GM12878 (cell line): ENCODE measurements around the gene ENO2. TPM values are rescaled to one million over a fixed set of nuclear protein-coding genes. Genes with fewer than 3 reads are reported as not detected.

Experiments
- ATAC-seq: fragments of 200-7000 bp; cut with Tn5 transposase; 3 replicates; pipeline ENCODE4 v1.9.1; 2020; ENCODE audit warnings: mild to moderate bottlenecking, moderate library complexity
- BruUV-seq: library from RNA; stranded (reverse); fragments of 400-500 nt; replicated peaks from 2 replicates; lab custom pipeline; 2021; lab: Mats Ljungman, UMichigan
- CTCF ChIA-PET: fragments of 300-600 bp; sonication (Branson Sonifier 250); formaldehyde crosslinking; extraction: SDS; loops from one replicate; lab custom pipeline; 2021; ENCODE audit warnings: inconsistent platforms; lab: Yijun Ruan, JAX
- POLR2A ChIA-PET: fragments of 350-600 bp; formaldehyde crosslinking; extraction: SDS; loops from one replicate; lab custom pipeline; 2021; ENCODE audit warnings: inconsistent platforms; lab: Charles Lee
- RAD21 ChIA-PET: fragments of 300-600 bp; sonication (Branson Sonifier 250); formaldehyde crosslinking; loops from one replicate; lab custom pipeline; 2023; ENCODE audit warnings: antibody characterized with exemption; ENCODE audit not compliant: unreplicated experiment; lab: Charles Lee
- SMC1A ChIA-PET: fragments of 300-600 bp; sonication (Branson Sonifier 250); formaldehyde crosslinking; loops from one replicate; lab custom pipeline; 2023; ENCODE audit not compliant: unreplicated experiment, uncharacterized antibody; lab: Charles Lee
- DNase-seq: peaks from one replicate; pipeline ENCODE4 v3.0.0-alpha.2; 2011; ENCODE audit warnings: low read depth, low spot score
- FAIRE-seq: peaks from 3 replicates; lab custom pipeline; 2011; peaks lifted over from hg19 to GRCh38; lab: Jason Lieb, UNC
- H2AFZ ChIP-seq: 2 replicates; pipeline ENCODE4 v1.6.0; 2011; ENCODE audit warnings: low read depth, low read length, control low read depth; ENCODE audit not compliant: control insufficient read depth
- H3K27ac ChIP-seq: 2 replicates; pipeline ENCODE4 v1.5.1; 2011; ENCODE audit warnings: control low read depth; ENCODE audit not compliant: control insufficient read depth, insufficient read depth
- H3K27me3 ChIP-seq, 2 experiments: replicated peaks in 1 of 2; 2 replicates each; pipeline versions ENCODE4 v1.6.0 to v1.6.1; 2011; ENCODE audit warnings: low read length in 1 of 2; ENCODE audit not compliant: control insufficient read depth in 2 of 2, insufficient read depth in 2 of 2
- H3K36me3 ChIP-seq, 2 experiments: 2 replicates each; pipeline ENCODE4 v1.5.1; 2011; ENCODE audit warnings: low read length in 1 of 2; ENCODE audit not compliant: control insufficient read depth in 2 of 2, insufficient read depth in 2 of 2
- H3K4me1 ChIP-seq: 2 replicates; pipeline ENCODE4 v1.6.1; 2011; ENCODE audit warnings: mild to moderate bottlenecking, low read length, moderate library complexity, mixed read lengths; ENCODE audit not compliant: control insufficient read depth, insufficient read depth
- H3K4me2 ChIP-seq: 2 replicates; pipeline ENCODE4 v1.6.0; 2011; ENCODE audit warnings: control low read depth; ENCODE audit not compliant: control insufficient read depth, insufficient read depth
- H3K4me3 ChIP-seq: fragments of 200-600 bp; sonication (generic); 2 replicates; pipeline ENCODE4 v1.5.1; 2016
- H3K79me2 ChIP-seq: 2 replicates; pipeline ENCODE4 v1.6.0; 2011; ENCODE audit warnings: low read length; ENCODE audit not compliant: control insufficient read depth, insufficient read depth
- H3K9ac ChIP-seq: 2 replicates; pipeline ENCODE4 v1.8.0; 2011; ENCODE audit warnings: low read length, control low read depth, mixed read lengths; ENCODE audit not compliant: control insufficient read depth, insufficient read depth
- H3K9me3 ChIP-seq: replicated peaks from 3 replicates; pipeline ENCODE4 v1.5.1; 2011; ENCODE audit warnings: mild to moderate bottlenecking, low read length; ENCODE audit not compliant: control insufficient read depth, insufficient read depth
- H4K20me1 ChIP-seq: 2 replicates; pipeline ENCODE4 v1.6.0; 2011; ENCODE audit not compliant: control insufficient read depth, insufficient read depth
- BHLHE40 ChIP-seq, 2 experiments: fragments of 450-650 bp in 1 of 2; IDR thresholded peaks; 2 replicates each; pipeline ENCODE4 v1.6.1; 2011 to 2017; ENCODE audit warnings: low read depth in 2 of 2, borderline replicate concordance in 1 of 2, improper control_type of control experiment in 1 of 2, low read length in 1 of 2, mild to moderate bottlenecking in 1 of 2
- CBX5 ChIP-seq: sonication (generic); IDR thresholded peaks from 2 replicates; pipeline ENCODE4 v1.6.1; 2016; ENCODE audit warnings: low read depth, moderate library complexity, mild to moderate bottlenecking, inconsistent platforms
- KDM1A ChIP-seq: fragments of 200-600 bp; sonication (generic); IDR thresholded peaks from 2 replicates; pipeline ENCODE4 v1.6.1; 2016; ENCODE audit warnings: borderline replicate concordance
- KLF5 ChIP-seq: fragments of 450-650 bp; IDR thresholded peaks from 2 replicates; pipeline ENCODE4 v1.6.1; 2014; ENCODE audit warnings: mild to moderate bottlenecking; ENCODE audit not compliant: partially characterized antibody
- LARP7 ChIP-seq: fragments of 450-650 bp; IDR thresholded peaks from 2 replicates; pipeline ENCODE4 v1.6.1; 2017; ENCODE audit warnings: mild to moderate bottlenecking
- NFYA ChIP-seq: IDR thresholded peaks from 2 replicates; pipeline ENCODE4 v1.6.1; 2011; ENCODE audit warnings: low read depth, mild to moderate bottlenecking, low read length, improper control_type of control experiment, borderline replicate concordance
- NR2C1 ChIP-seq: fragments of 450-650 bp; IDR thresholded peaks from 2 replicates; pipeline ENCODE4 v1.6.1; 2017; ENCODE audit warnings: antibody characterized with exemption, mild to moderate bottlenecking, moderate library complexity
- POU2F2 ChIP-seq: IDR thresholded peaks from 3 replicates; pipeline ENCODE4 v1.6.1; 2011; ENCODE audit warnings: low read depth, mild to moderate bottlenecking, low read length, borderline replicate concordance
- SMC3 ChIP-seq: IDR thresholded peaks from 2 replicates; pipeline ENCODE4 v1.6.1; 2011; ENCODE audit warnings: low read length, improper control_type of control experiment, borderline replicate concordance
- STAT1 ChIP-seq: fragments of 450-650 bp; conservative IDR thresholded peaks from 2 replicates; pipeline ENCODE4 v1.6.1; 2014; ENCODE audit warnings: antibody characterized with exemption, mild to moderate bottlenecking
- SUZ12 ChIP-seq: fragments of 200-600 bp; sonication (generic); IDR thresholded peaks from one replicate; pipeline ENCODE4 v1.6.1; 2018; ENCODE audit warnings: antibody characterized with exemption, mild to moderate bottlenecking; ENCODE audit not compliant: unreplicated experiment
- ZBED1 ChIP-seq: IDR thresholded peaks from 2 replicates; pipeline ENCODE4 v1.6.1; 2016; ENCODE audit warnings: borderline replicate concordance
- whole genome bisulfite sequencing: methylation state at CpG from one replicate; pipeline ENCODE4 v1.1.6; 2016; ENCODE audit warnings: low lambda C conversion rate; ENCODE audit not compliant: insufficient replicate concordance, insufficient coverage; ENCODE audit errors: missing lambda C conversion rate; 5-methylcytosine and 5-hydroxymethylcytosine counted together
- in situ Hi-C: fragments of 300-500 bp; cut with MboI; formaldehyde crosslinking; loops from 9 replicates; pipeline ENCODE4 v1.14.3; 2018; ENCODE audit warnings: mixed read lengths
- intact Hi-C: fragments of 100-400 bp; cut with micrococcal nuclease; formaldehyde crosslinking; loops from one replicate; pipeline ENCODE4 v1.14.2; 2022; ENCODE audit not compliant: unreplicated experiment
- polyA plus RNA-seq, 11 experiments: library from polyadenylated mRNA; depleted of rRNA in 4 of 11; unstranded in 6 of 11; stranded (reverse) in 5 of 11; fragments of >200 nt; fragmentation: Nextera tagmentation in 4 of 11; fragmentation: Illumina TruSeq in 1 of 11; extraction: Ambion mirVana in 4 of 11; extraction: Trizol in 1 of 11; gene quantifications; 1 replicate in 1 of 11; 2 replicates in 10 of 11; pipeline versions ENCODE4 v1.2.1 to v1.2.3, GENCODE V29; 2011 to 2016; ENCODE audit warnings: inconsistent platforms in 2 of 11, missing spikeins in 2 of 11, low read depth in 1 of 11
- total RNA-seq, 4 experiments: library from RNA; depleted of rRNA in 3 of 4; stranded (reverse); fragments of >200 nt in 3 of 4; fragmentation: Illumina TruSeq in 1 of 4; extraction: Trizol in 1 of 4; gene quantifications; 2 replicates each; pipeline versions ENCODE4 v1.2.1 to v1.2.3, GENCODE V29; 2013 to 2021
- TF ChIP-seq, protein P1 (sequence below): IDR thresholded peaks from 2 replicates; pipeline ENCODE4 v1.6.1; 2012; ENCODE audit warnings: low read depth, low read length, improper control_type of control experiment
- TF ChIP-seq, protein P2 (sequence below): IDR thresholded peaks from 2 replicates; pipeline ENCODE4 v1.6.1; 2012; ENCODE audit warnings: low read length, inconsistent platforms
- TF ChIP-seq, protein P3 (sequence below): fragments of 150-350 bp; IDR thresholded peaks from 2 replicates; pipeline ENCODE4 v1.6.1; 2014; ENCODE audit warnings: mild to moderate bottlenecking, low read depth, low read length

The ENO2 gene
- total and polyA plus RNA-seq, 10 of the 15 experiments (the other 5 are each of a cell fraction or from before 2014, with no cell fraction given): 24.8 to 196 (median 43.1) TPM

DNA sequence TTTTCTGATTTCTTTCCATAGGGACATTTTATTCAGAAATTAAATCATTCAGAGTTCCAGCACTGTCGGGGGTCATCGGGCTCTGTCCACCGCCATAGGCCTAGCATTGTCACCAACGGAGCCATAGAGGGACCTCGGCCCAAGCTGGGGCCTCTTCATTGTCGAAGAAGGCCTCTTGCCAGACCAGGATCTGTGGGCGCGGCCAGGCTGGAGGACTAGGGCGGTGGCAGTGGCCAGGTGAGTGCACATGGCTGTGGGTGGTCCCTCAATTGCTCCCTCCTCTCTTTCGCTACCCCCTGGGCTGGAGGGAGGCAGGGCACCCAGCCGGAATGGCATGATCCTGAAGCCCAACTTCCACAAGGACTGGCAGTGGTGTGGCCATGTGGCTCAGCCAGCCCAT is 30.7 kb upstream of the ENO2 start (continued):
- TF ChIP-seq, protein P1, sequence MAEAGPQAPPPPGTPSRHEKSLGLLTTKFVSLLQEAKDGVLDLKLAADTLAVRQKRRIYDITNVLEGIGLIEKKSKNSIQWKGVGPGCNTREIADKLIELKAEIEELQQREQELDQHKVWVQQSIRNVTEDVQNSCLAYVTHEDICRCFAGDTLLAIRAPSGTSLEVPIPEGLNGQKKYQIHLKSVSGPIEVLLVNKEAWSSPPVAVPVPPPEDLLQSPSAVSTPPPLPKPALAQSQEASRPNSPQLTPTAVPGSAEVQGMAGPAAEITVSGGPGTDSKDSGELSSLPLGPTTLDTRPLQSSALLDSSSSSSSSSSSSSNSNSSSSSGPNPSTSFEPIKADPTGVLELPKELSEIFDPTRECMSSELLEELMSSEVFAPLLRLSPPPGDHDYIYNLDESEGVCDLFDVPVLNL: no peak
- TF ChIP-seq BHLHE40 (IDR thresholded peaks at IDR 0.05; ENCODE audit: borderline replicate concordance in 1 of 2, low read depth in 2 of 2, low read length in 1 of 2) (no peak), SMC3 (no peak), KLF5 (no peak), NFYA (no peak), STAT1 (no peak), KDM1A (no peak)
- TF ChIP-seq, protein P2, sequence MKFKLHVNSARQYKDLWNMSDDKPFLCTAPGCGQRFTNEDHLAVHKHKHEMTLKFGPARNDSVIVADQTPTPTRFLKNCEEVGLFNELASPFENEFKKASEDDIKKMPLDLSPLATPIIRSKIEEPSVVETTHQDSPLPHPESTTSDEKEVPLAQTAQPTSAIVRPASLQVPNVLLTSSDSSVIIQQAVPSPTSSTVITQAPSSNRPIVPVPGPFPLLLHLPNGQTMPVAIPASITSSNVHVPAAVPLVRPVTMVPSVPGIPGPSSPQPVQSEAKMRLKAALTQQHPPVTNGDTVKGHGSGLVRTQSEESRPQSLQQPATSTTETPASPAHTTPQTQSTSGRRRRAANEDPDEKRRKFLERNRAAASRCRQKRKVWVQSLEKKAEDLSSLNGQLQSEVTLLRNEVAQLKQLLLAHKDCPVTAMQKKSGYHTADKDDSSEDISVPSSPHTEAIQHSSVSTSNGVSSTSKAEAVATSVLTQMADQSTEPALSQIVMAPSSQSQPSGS: no peak

DNA sequence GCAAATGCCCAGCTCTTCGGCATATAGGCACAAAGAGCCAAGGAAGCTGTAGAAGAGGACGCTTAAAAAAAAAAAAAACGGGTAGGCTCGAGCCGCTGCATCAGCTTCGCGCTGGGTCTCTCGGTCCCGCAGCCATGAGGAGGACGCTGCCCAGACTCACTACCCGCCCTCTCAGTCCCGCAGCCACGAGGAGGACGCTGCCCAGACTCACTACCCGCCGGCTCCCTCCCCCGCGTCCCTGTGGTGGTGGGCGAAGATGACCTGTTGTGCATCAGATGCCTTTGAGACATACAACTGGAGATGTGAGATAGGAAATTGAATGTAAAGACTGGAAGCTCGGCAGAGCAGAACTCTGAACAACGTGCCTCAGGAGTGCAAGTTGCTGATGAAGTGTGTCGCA is 29.8 kb upstream of the ENO2 start:
- H3K4me1 ChIP-seq: no peaks in the 10 kb centered on the region
- H4K20me1 ChIP-seq: no peaks in the 10 kb centered on the region
- POLR2A ChIA-PET: interaction anchor here (0.7 to 1.5 kb wide), 2 partner anchors 13 to 33 kb away, joined by 4 read pairs; no protein-coding TSS in a partner anchor
- no peaks in the 10 kb centered on the region for H3K79me2 ChIP-seq
- 91% methylated on average over 22 of the region's 22 CpGs for WGBS
- H3K9me3 ChIP-seq: no peaks in the 10 kb centered on the region
- TF ChIP-seq NR2C1 (no peak), SUZ12 (no peak), ZBED1 (no peak), LARP7 (no peak), CBX5 (no peak), POU2F2 (no peak)
- TF ChIP-seq, protein P3, sequence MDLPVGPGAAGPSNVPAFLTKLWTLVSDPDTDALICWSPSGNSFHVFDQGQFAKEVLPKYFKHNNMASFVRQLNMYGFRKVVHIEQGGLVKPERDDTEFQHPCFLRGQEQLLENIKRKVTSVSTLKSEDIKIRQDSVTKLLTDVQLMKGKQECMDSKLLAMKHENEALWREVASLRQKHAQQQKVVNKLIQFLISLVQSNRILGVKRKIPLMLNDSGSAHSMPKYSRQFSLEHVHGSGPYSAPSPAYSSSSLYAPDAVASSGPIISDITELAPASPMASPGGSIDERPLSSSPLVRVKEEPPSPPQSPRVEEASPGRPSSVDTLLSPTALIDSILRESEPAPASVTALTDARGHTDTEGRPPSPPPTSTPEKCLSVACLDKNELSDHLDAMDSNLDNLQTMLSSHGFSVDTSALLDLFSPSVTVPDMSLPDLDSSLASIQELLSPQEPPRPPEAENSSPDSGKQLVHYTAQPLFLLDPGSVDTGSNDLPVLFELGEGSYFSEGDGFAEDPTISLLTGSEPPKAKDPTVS: no peak
- CTCF ChIA-PET: interaction anchor here (0.7 kb wide), 1 partner anchor 16 kb away, joined by 3 read pairs; no protein-coding TSS in a partner anchor
- H3K4me3 ChIP-seq: no peak overlapping the region
- H2AFZ ChIP-seq: no peak overlapping the region
- no peak overlapping the region for H3K4me2 ChIP-seq
- in situ Hi-C loops: no loop called here
- FAIRE-seq (no peak), ATAC-seq (no peak), DNase-seq (no peak)
- RAD21 ChIA-PET: no interaction called here
- H3K27me3 ChIP-seq: no peaks in the 10 kb centered on the region
- no peak overlapping the region for H3K27ac ChIP-seq
- SMC1A ChIA-PET: interaction anchor here (0.8 kb wide), 1 partner anchor 12 kb away, joined by 3 read pairs; the partner anchor contains the start of gene SPSB2
- peaks cover 0 to 10% of the 10 kb centered on the region in 2 experiments; a peak in 3 of 4 replicates for H3K36me3 ChIP-seq
- no peak overlapping the region for H3K9ac ChIP-seq
- no TSS peak for BruUV-seq
- intact Hi-C loops: no loop called here
